Glutamatergic neuron (in vitro differentiated cells): ENCODE results near the gene C2CD2L. TPM values are rescaled to one million over a fixed set of nuclear protein-coding genes. Genes with fewer than 3 reads are reported as not detected.

Source experiments
- DNase-seq: peaks from one replicate; pipeline ENCODE4 v3.0.0; 2022
- H3K27ac Mint-ChIP-seq: one replicate; pipeline ENCODE4 v1.8.0; 2020; ENCODE audit warnings: mild to moderate bottlenecking, mixed read lengths, inconsistent platforms; ENCODE audit not compliant: unreplicated experiment
- H3K27me3 Mint-ChIP-seq: one replicate; pipeline ENCODE4 v1.8.0; 2020; ENCODE audit warnings: mild to moderate bottlenecking, moderate library complexity, mixed read lengths, inconsistent platforms; ENCODE audit not compliant: unreplicated experiment
- H3K36me3 Mint-ChIP-seq: one replicate; pipeline ENCODE4 v1.8.0; 2020; ENCODE audit warnings: mild to moderate bottlenecking, mixed read lengths, inconsistent platforms; ENCODE audit not compliant: unreplicated experiment
- H3K4me1 Mint-ChIP-seq: one replicate; pipeline ENCODE4 v1.8.0; 2020; ENCODE audit warnings: mild to moderate bottlenecking, low read depth, mixed read lengths, inconsistent platforms; ENCODE audit not compliant: unreplicated experiment
- H3K4me3 Mint-ChIP-seq: one replicate; pipeline ENCODE4 v1.8.0; 2020; ENCODE audit warnings: mild to moderate bottlenecking, mixed read lengths, inconsistent platforms; ENCODE audit not compliant: unreplicated experiment
- H3K9me3 Mint-ChIP-seq: one replicate; pipeline ENCODE4 v1.8.0; 2020; ENCODE audit warnings: mild to moderate bottlenecking, moderate library complexity, mixed read lengths, inconsistent platforms; ENCODE audit not compliant: unreplicated experiment
- total RNA-seq: library from RNA; stranded (reverse); fragmentation: NEBNext Ultra II Directional; extraction: Animal tissue kit (Norgen Biotek cat#: 25700); gene quantifications from one replicate; pipeline ENCODE4 v1.2.1, GENCODE V29; 2021; ENCODE audit not compliant: unreplicated experiment
- TF ChIP-seq, protein P1 (sequence below): fragments of 200-600 bp; sonication (generic); IDR thresholded peaks from one replicate; pipeline ENCODE4 v1.5.0; 2021; ENCODE audit not compliant: partially characterized antibody, unreplicated experiment

Gene C2CD2L
- total RNA-seq, 1 donor from 2014 or later: 32.8 TPM

- Mint-ChIP-seq H3K27ac (peak overlapping the region; percentile 81), H3K36me3 (no peaks in the 10 kb centered on the region), H3K4me1 (peaks cover 11% of the 10 kb centered on the region), H3K4me3 (peak overlapping the region; percentile 87), H3K27me3 (peaks cover 9% of the 10 kb centered on the region), H3K9me3 (peaks cover 9% of the 10 kb centered on the region)
- TF ChIP-seq, protein P1, sequence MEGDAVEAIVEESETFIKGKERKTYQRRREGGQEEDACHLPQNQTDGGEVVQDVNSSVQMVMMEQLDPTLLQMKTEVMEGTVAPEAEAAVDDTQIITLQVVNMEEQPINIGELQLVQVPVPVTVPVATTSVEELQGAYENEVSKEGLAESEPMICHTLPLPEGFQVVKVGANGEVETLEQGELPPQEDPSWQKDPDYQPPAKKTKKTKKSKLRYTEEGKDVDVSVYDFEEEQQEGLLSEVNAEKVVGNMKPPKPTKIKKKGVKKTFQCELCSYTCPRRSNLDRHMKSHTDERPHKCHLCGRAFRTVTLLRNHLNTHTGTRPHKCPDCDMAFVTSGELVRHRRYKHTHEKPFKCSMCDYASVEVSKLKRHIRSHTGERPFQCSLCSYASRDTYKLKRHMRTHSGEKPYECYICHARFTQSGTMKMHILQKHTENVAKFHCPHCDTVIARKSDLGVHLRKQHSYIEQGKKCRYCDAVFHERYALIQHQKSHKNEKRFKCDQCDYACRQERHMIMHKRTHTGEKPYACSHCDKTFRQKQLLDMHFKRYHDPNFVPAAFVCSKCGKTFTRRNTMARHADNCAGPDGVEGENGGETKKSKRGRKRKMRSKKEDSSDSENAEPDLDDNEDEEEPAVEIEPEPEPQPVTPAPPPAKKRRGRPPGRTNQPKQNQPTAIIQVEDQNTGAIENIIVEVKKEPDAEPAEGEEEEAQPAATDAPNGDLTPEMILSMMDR: no peak
- peak; percentile 50 for DNase-seq
These were observed 13.0 kb upstream of the C2CD2L start for GRCh38 chr11:119093942-119094815.

DNA sequence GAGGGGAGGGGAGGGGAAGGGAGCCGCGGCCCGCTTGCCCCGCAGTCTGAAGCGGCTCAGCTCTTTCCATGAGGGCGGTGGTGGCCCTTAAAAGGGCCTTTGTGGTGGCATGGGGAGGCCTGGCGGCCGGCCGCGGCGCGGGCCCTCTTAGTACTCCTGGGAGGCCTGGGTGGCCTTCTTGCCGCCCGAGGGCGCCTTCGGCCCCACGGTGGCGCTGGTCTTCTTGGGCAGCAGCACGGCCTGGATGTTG is 12.4 kb upstream of the C2CD2L start:
- TF ChIP-seq, protein P1: peak; percentile 48
- Mint-ChIP-seq H3K27me3 (peaks cover 9% of the 10 kb centered on the region), H3K36me3 (no peaks in the 10 kb centered on the region), H3K9me3 (peaks cover 9% of the 10 kb centered on the region), H3K4me3 (peak overlapping the region; percentile 87), H3K4me1 (peaks cover 11% of the 10 kb centered on the region), H3K27ac (peak overlapping the region; percentile 81)
- DNase-seq: peak; percentile 82

GRCh38 chr11:119095066-119095880 is 11.9 kb upstream of the C2CD2L start:
- H3K4me3 Mint-ChIP-seq: peak overlapping the region; percentile 87
- no peaks in the 10 kb centered on the region for H3K36me3 Mint-ChIP-seq
- H3K4me1 Mint-ChIP-seq: peaks cover 14% of the 10 kb centered on the region
- peak; percentile 97 for DNase-seq
- H3K27ac Mint-ChIP-seq: peak overlapping the region; percentile 81
- peaks cover 10% of the 10 kb centered on the region for H3K9me3 Mint-ChIP-seq
- TF ChIP-seq, protein P1: peak; percentile 9
- H3K27me3 Mint-ChIP-seq: peaks cover 8% of the 10 kb centered on the region

- DNase-seq: no peak
- TF ChIP-seq, protein P1: no peak
- no peaks in the 10 kb centered on the region for H3K36me3 Mint-ChIP-seq
- H3K27ac Mint-ChIP-seq: no peak overlapping the region
- peaks cover 21% of the 10 kb centered on the region for H3K9me3 Mint-ChIP-seq
- peaks cover 19% of the 10 kb centered on the region for H3K4me1 Mint-ChIP-seq
- peak overlapping the region; percentile 91 for H3K4me3 Mint-ChIP-seq
- peaks cover 15% of the 10 kb centered on the region for H3K27me3 Mint-ChIP-seq
These were observed 7.4 kb upstream of the C2CD2L start for GRCh38 chr11:119099711-119100110.
